ENCODE results near the gene GCG.

DNA sequence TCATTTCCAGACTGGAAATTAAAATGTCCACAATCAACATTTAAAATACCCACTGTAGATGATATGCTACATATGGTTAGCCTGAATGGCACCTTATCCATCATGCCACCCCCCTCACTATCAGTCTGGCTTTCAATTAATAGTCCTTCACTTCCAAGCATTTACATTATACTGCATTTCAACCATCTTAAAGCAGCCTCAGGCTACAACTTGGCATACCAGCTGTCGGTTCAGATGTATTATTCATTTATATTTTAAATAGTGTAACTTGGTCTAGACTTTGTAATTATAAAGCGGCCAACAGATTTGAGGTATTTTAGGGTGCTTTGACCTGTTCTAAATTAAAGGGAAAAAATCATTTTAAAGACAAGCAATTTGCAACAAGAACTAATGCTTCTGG, 2.6 kb downstream of the GCG start:
- TF ChIP-seq, protein P1, sequence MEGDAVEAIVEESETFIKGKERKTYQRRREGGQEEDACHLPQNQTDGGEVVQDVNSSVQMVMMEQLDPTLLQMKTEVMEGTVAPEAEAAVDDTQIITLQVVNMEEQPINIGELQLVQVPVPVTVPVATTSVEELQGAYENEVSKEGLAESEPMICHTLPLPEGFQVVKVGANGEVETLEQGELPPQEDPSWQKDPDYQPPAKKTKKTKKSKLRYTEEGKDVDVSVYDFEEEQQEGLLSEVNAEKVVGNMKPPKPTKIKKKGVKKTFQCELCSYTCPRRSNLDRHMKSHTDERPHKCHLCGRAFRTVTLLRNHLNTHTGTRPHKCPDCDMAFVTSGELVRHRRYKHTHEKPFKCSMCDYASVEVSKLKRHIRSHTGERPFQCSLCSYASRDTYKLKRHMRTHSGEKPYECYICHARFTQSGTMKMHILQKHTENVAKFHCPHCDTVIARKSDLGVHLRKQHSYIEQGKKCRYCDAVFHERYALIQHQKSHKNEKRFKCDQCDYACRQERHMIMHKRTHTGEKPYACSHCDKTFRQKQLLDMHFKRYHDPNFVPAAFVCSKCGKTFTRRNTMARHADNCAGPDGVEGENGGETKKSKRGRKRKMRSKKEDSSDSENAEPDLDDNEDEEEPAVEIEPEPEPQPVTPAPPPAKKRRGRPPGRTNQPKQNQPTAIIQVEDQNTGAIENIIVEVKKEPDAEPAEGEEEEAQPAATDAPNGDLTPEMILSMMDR (IDR thresholded peaks at IDR 0.05) = no peak
- TF ChIP-seq EP300 (IDR thresholded peaks at IDR 0.05) = no peak
- no peak for TF ChIP-seq POLR2A (IDR thresholded peaks at IDR 0.05)

Measured in gastroesophageal sphincter (tissue), 3 donors.